Middle frontal gyrus (tissue), 1 donor: ENCODE measurements around the gene TMEM59.
"Not testable (repeated sequence)": the region's sequence is repeated elsewhere in the genome, so short reads cannot be mapped to it uniquely, and the experiment has no call there.

Experiments
- DNase-seq: peaks from one replicate; pipeline ENCODE4 v3.0.0-alpha.2; 2015; ENCODE audit warnings: low spot score; ENCODE audit errors: extremely low spot score

Gene TMEM59, protein sequence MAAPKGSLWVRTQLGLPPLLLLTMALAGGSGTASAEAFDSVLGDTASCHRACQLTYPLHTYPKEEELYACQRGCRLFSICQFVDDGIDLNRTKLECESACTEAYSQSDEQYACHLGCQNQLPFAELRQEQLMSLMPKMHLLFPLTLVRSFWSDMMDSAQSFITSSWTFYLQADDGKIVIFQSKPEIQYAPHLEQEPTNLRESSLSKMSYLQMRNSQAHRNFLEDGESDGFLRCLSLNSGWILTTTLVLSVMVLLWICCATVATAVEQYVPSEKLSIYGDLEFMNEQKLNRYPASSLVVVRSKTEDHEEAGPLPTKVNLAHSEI

DNA sequence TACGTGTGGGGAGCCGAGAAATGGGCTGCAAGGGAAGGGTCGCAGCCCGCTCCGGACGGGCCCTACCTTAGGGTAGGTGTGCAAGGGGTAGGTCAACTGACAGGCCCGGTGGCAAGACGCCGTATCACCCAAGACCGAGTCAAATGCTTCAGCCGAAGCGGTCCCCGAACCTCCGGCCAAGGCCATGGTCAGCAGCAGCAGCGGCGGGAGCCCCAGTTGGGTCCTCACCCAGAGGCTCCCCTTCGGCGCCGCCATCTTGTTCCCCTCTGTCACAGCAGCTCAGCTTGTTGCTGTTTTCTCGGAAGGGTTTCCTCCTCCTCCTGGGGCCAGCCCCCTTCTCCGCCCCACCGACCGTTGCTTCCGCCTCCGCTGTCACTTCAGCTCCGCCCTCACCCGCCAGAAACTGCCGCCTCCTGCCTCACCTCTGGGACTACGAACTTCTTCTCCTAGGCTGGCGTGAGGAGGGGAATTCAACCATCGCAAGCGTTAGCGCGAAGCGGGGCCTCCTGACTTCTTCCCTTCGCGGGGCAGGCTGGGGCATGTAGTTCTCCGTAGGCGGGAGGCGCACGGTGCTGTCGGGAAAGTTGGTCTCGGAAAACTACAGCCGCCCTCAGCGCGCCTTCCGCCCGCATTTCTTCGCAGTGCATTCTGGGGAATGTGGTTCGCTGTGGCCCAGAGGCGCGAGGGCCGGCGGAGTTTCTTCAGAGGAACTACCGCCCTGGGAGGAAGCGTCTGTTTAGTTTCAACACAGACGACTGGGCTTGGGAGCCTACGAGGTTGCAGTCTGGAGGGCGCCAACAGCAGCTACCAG is at the start of gene TMEM59, which contains the start of gene TCEANC2:
TMEM59 (minus strand) TSS at position 271 of the 811 bp plus-strand sequence; CDS start at position 255, 16 bp downstream.
TCEANC2 (plus strand) TSS at position 675 of the 811 bp plus-strand sequence. CDS start 815 bp downstream, outside the sequence.
- peak; percentile 97 for DNase-seq

DNA sequence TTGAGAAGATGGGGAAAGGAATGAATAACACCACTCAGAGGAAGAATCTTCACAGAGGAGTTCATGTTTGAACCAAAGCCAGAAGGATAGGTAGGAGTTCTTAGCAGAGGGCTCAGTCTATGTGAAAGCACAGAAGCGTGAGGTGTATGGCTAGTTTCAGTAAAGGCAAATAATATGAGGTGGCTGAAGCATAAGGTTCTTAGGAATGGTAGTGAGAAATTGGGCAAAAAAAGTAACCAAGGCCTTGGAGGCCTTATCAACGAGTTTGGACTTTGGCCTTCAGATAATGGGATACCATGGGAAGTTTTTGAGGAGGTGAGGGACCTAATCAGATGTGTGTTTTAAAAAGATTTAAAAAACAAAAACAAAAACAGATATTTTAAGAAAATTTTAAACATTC is 47.5 kb upstream of the TMEM59 start:
- no peak for DNase-seq

DNA sequence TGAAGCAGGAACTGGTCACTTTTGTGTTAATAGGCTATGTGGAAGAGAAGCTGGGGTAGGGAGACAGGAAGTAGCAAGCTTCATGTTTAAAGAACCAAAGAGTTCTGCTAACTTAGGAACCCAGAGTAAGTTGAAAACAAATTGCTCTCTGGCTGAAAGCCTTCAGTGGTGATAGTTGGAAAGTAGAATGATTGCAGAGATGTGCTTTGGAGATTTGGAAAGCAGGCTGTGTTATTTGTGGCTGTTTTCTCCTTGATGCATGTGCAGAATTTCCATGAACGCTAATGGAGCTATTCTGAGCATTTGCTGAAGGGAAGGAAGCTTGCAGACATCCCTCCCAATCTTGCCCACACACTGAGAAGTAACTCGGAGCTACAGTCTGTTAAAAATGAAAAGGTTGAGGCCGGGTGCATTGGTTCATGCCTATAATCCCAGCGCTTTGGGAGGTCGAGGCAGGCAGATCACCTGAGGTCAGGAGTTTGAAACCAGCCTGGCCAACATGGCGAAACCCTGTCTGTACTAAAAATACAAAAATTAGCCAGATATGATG is 46.1 kb upstream of the TMEM59 start:
- no peak for DNase-seq

DNA sequence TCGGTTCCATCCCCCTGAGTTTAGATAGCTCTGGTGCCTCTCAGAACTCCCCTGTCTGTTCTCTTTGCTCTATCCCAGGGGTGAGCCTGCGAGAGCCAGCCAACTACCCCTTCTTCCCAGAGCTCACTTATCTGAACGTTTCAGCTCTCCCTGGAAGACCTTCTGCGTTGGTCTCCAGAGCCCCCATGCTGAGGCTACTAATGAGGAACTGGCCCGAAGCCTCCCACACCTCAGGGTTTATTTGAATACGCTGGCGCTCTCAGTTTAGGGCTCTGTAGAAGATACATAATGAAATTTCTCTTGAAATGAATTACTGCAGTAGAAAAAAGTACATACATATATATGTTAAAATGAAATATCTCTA is 43.9 kb upstream of the TMEM59 start:
- no peak for DNase-seq

DNA sequence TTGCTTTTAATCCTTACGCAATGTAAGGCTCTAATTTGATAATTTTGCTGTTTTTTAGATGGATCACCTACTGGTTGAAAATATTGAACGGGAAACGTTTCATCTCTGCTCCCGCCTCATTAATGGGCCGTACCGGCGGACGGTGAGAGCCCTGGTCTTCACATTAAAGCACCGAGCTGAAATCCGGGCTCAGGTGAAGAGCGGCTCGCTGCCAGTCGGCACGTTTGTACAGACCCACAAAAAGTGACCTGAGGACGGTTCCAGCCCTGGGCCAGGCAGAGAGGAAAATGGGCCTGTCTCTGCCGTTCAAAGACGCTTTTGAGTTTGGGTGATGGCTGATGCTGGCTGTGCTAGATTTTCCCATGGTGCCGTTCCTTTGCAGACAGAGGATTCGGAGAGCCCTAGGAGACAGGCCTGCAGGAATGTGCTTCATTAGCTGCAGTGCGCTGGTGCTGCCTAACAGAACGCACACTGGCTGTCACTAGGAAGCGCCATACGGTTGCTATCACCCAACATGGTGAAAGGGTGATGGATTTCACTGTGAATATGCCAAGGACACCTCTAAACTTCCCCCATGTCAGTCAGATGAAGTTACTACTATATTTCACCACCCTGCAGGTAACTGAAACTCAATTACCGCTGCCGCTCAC is 43.3 kb upstream of the TMEM59 start:
- DNase-seq = no peak

DNA sequence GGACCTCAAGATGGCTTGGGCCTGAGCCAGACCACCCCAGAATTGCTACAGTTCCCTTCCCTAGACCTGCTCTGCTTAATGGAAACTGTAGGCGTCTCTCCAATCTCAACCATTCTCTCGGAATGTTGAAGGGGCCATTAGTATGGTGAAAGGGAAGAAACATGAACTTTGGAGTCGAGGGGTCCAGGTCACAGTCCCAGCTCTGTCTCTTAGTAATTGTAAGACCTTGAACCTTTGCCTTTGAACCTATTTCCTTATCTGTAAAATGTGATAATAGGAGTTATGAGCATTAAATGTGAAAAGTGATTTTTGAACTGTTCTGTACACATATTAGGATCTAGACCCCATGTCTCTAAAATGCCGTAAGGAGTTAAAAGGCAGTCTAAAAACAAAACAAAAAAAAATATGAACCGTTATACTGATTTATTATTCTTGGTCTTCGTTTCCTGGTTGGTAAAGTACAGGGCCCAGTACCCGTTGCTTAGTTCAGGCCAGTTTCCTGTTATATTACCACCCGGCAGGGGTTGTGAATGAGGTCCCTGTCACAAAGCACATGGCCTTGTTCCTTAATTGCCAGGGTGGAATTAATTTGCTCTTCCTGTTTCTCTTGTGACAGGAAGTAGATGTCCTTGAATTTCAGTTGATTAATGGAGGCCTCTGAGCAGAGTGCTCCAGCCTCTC is 42.7 kb upstream of the TMEM59 start:
- DNase-seq = no peak

DNA sequence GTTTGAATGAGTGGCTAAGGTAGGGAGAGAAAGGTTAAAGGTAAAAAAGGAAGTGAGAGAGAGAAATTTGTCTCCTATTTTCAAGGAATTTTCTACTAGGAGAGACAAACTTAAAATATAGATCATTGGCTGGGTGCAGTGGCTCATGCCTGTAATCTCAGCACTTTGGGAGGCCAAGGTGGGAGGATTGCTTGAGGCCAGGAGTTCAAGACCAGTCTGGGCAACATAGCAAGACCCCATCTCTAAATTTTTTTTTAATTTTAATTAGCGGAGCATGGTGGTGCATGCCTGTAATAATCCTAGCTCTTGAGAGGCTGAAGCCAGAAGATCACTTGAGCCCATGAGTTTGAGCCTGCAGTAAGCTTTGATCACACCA is 41.7 kb upstream of the TMEM59 start:
- DNase-seq = not testable (repeated sequence)

DNA sequence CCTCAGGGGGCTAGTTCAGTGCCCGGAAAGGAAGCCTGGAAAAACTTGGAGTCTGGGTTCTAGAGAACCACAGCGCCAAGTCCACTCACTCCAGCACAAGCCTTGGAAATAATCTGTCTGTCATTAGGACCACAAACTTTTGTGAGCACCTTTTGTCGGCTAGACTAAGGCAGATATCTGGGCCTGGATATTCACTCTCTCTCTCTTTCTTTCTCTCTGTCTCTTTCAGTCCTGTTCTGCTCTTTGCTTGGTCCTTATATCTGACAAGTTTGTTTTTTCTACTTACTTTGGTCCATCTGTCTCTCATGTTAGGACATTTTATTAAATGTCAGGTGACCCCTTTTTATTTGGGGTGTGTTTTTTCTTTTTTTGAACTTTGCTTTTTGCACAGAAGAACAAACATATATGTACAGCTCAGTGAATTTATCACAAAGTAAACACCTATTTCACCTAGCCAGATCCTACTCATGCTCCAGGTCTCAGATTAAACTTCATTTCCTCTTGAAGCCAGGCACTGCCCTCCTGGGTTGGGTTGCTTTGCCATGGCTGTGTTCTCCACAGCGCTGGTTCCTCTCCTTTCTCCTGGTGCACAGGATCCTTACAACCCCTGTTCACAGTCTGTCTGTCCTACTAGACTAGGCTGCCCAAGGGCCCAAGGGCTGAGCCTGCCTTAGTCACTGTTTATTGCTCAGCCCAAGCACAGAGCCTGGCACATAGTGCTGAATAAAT is 41.2 kb upstream of the TMEM59 start:
- DNase-seq = no peak

DNA sequence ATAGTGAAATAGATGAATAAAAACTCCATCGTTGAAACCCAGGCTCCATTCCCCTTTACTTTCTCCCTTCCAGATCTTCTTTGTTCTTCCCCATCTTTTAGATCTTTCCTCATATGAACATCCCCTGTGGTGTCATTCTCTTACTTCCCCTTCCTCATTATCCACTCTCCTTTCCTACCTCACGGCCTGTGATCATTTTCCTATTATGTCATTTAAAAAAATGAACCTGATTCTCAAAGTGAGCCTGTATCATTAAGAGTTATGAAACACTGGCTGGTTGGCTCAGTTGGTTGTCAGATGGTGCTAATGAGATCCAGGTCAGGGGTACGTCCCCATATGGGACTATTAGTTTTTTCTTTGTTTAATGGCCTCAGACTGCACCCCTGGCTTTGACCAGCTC is 38.7 kb upstream of the TMEM59 start:
- no peak for DNase-seq

DNA sequence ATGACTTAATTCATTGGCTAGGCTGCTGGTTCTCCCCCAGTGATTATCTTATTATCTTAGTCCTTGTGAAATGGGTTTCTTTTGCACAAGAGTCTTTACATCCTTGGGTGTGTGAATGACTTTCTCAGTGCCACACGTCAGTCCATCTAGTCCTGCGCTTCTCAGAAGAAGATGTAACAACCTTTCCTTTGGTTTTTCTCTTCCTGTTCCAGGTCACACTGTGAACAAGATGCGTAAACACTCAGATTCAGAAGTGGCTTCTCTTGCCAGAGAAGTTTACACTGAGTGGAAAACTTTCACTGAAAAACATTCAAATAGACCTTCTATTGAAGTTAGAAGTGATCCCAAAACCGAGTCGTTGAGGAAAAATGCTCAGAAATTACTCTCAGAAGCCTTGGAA is 35.4 kb upstream of the TMEM59 start:
- no peak for DNase-seq

DNA sequence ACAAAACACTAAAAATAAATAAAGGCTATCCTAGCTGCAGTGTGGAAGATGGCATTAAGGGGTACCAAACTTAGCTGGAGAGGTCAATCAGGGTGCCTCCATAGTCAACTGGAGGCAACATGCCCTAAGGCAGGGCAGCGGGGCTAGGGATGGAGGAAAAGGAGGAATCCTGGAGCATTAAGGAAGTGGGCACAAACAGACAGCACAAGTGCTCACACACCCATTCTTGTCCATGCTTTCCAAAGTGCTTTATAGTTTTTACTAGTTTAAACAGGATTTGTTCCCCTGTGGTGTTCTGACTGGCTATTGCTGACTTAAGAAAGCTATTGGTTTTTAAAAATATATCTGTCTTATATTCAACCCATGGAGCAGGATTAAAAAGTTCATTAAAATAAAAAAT is 33.8 kb upstream of the TMEM59 start:
- DNase-seq = no peak

DNA sequence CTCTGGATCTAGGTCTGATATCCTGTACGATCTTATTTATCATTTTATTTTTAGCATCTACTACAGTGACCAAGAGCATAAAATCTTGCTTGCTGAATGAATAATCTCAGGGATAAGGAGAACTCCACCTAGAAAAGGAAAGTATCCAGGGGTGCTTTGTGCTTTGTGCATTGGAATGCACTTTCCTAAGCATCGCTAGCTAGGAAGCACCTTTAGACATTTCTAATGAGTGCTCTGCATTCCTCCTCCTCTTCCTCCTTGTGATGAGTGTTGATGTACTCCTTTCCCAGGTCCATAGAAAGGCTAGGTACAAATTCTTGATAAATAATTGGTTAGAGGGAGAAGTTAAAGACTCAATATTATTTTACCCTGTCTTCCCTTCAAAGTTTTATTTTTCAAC is 31.8 kb upstream of the TMEM59 start:
- DNase-seq = no peak

DNA sequence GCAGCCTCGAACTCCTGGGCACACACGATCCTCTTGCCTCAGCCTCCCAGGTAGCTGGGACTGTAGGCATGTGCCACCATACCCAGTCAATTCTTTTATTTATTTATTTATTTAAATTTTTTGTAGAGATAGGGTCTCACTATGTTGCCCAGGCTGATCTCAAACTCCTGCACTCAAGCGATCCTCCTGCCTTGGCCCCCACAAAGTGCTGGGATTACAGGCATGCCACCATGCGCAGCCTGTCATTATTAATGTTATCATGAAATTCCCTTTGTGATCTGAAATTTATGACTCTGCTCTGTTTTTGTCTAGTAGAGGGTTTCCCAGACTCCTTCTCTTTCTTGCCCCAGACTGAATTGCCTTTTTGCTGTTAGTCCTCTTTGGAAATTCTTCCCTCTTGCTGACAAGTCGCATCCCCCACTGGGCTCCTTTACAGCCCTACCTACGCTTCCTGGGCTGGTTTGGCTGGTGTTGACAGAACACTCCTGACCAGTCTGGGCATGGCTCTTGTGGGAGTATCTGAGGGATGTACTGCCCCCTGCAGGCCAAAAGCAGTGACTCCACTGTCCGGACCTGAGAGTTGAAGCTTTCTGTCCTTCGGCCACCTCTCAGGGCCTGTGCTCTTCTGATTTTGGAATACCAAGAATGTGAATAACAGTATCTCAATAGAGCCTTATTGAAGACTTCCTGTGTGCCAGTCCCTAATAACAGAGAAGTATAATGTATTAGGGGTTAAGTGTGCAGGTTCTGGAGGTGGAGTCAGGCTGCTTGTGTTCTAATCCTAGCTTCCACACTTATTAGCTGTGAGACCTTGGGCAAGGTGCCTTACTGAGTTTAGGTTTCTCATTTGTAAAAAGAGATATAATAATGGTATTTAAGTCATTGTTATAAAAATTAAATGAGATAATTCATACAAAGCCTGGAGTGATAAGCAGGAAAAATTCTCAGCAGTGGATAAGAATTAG is 28.6 kb upstream of the TMEM59 start:
- no peak for DNase-seq

DNA sequence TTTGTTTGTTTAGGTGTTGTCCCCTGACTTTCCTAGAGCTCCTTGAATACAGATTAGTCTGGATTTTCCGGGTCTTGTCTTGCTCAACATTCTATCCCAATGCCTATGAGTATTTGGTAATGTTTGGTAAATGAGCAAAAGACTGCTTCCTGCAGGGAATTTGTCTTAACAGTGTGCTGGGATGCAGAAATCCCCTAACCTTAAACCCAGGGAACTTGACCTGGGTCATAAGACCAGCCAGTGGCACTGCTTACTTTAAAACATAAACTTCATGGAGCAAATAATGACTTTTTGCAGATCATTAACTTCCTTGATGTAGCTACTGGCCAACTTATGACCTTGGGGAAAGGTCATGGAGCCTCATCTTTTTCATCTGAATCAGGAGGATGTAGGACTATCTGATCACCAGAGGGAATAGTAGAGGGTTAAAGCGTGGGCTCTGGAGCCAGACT is 27.6 kb upstream of the TMEM59 start:
- DNase-seq = no peak

DNA sequence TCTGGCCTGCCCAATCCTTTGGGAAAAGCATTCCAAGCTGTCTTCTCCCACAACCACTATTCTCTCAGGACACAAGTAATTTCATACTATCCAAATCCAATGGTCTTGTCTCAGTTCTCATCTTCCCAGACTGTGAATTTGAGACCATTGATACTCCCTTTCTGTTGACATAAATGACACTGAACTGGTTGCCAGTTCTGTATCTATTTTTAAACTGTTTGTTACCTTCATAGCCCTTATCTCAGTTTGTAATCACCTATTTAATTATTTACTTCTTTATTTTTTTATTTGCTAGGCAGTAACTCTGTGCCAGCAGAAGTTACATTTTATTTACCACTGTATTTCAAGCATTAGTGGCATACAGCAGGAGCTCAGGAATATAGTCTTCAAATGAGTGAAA is 24.4 kb upstream of the TMEM59 start:
- no peak for DNase-seq

DNA sequence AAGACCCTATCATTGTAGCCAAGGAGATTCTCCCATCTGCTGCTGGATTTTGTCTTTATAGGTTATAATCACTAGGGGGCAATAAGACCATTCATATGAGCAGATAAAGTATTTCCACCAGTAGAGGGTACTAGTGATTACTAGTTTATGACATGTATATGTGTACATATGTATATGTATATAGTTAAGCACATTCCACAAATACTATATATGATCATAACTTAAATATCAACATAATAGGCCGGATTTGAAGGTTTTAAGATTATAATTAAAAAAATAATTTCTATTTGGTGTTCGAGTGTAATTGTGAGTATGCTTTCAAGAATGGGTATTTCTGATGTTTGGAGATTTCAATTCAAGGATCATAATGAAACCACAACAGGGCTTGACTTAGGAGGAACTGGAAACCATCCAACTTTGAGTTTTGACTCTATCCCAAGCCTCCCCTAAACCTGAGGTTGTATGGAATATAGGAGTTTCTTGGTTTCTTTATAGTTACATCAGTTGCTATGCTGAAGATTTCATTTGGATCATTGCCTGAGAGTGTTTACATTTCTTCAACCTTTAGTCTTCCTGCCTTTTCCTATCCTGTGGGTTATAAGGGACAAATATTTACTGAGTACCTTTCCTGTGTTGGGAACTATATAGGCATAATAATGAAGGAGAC is 17.3 kb upstream of the TMEM59 start:
- DNase-seq = peak; percentile 70

DNA sequence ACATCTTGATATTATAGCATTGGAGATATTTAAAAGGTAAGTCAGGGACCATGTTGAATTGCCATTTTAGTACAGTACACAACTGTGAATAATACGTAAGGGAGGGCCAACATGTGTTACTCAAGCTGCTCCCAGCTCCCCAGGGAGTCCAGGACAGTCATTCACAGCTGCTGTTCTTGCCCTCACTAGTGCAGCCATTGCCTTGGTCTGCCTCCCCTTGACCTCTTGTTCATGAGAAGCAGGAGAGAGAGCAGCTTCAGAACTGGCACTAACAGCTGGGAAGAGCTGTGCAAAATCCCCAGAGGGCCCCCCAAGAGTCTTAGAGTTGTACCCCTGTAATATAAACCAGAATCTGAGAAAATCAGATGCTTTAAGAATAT is 16.8 kb upstream of the TMEM59 start:
- no peak for DNase-seq

DNA sequence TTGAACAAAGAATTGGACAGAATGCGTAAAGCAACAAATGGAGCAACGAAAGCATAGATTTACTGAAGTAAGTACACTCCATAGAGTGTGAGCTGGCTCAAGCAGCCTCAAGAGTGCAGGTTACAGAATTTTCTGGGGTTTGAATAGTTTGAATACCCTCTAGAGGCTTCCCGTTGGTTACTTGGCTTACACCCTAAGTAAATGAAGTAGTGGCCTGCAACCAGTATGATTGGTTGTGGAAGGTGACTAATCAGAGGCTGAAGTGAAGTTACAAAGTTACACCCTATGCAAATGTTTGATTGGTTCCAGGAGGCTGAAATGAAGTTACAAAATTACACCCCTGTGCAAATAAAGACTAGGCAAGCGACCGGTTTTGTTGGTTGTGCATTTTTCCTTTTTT is 11.3 kb upstream of the TMEM59 start:
- DNase-seq = no peak

DNA sequence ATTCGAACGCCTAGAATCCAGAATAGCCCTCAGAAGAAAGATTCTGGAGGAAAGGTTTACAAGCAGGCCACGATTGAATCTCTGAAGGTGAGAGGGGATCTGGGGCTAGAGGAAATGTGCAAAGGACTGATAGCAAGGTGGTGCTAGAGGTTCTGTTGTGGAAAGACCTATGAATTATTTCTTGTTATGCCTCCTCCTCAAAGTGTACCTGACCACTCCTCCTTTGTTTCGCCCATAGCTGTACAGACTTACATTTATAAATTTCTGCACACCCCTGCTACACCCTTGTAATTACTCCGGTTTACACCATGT is 1.4 kb upstream of the TMEM59 start:
- no peak for DNase-seq
